ENCODE data around the gene C5orf22. TPM values are rescaled to one million over a fixed set of nuclear protein-coding genes. Genes with fewer than 3 reads are reported as not detected.
"Not testable (repeated sequence)": the region's sequence is repeated elsewhere in the genome, so short reads cannot be mapped to it uniquely, and the experiment has no call there.

C5orf22 gene
- total RNA-seq, 2 experiments from 2014 or later = 28.0 to 28.6 TPM

- ChIA-PET CTCF (no interaction called here), POLR2A (no interaction called here)
These were observed 64.3 kb downstream of the C5orf22 start for GRCh38 chr5:31596354-31596753.

- ChIA-PET CTCF (interaction anchor here (0.7 kb wide), 1 partner anchor 476 kb away, joined by 3 read pairs; no protein-coding TSS in a partner anchor), POLR2A (no interaction called here)
These were observed 66.8 kb downstream of the C5orf22 start for GRCh38 chr5:31598640-31599611.

DNA sequence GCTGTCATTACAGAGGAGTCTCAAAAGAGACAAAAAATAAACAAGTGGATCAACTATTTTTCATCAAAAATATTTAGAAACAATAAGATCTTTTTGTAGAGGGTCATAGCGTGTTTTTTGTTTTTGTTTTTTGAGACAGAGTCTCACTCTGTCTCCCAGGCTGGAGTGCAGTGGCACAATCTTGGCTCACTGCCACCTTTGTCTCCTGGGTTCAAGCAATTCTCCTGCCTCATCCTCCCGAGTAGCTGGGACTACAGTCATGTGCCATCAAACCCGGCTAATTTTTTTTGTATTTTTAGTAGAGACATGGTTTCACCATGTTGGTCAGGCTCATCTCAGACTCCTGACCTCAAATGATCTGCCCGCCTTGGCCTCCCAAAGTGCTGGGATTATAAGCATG, 70.2 kb downstream of the C5orf22 start:
- POLR2A ChIA-PET, CTCF ChIA-PET: not testable (repeated sequence)

- POLR2A ChIA-PET = no interaction called here
- CTCF ChIA-PET = no interaction called here
These were observed 72.1 kb downstream of the C5orf22 start for GRCh38 chr5:31604240-31604639.

DNA sequence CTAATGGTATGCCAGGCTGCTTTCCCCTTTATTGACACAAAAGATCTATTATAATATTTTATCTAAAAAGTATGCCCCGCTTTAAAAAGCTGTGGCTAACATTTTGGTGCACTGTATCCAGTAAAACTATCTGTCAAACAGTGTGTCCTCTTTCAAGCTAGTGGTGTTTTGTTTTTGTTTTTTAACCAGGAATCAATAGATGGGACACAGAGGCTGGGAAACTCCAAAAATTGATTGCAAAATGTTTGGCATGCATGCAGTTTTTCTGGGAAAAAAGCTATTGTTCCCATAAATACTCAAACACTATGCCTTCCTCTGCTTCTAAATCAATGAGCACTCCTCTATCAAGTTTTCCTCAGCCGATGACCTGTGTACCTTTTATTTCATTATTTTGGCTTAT, 72.5 kb downstream of the C5orf22 start:
- ChIA-PET CTCF (no interaction called here), POLR2A (no interaction called here)

Other genes with a start within 250 kb of the C5orf22 start
- 10 to 100 TPM; 73.9 to 77.9 TPM for gene DROSHA, start 208 bp upstream of the C5orf22 start, total RNA-seq
- under 1 TPM in 1 of 2 experiments, not detected in 1; 0.63 TPM for gene PDZD2, start 106.8 kb downstream of the C5orf22 start, total RNA-seq